COLO668 (cell line): ENCODE results near the gene SLCO4C1.

Source experiments
- DNase-seq: peaks from one replicate; lab custom pipeline; 2025; ENCODE audit not compliant: unreplicated experiment; lab: John Stamatoyannopoulos, UW

SLCO4C1 gene

GRCh38 chr5:102271759-102272158 lies 24.3 kb downstream of the SLCO4C1 start:
- DNase-seq, result no peak

- DNase-seq, result no peak
Measured at GRCh38 chr5:102270036-102270435, 26.0 kb downstream of the SLCO4C1 start.

- DNase-seq, result no peak
Measured at GRCh38 chr5:102262688-102263087, 33.4 kb downstream of the SLCO4C1 start.

GRCh38 chr5:102249381-102249780 lies 46.7 kb downstream of the SLCO4C1 start:
- no peak for DNase-seq

GRCh38 chr5:102243213-102243612 lies 52.9 kb downstream of the SLCO4C1 start:
- DNase-seq, result no peak

GRCh38 chr5:102241809-102242421 lies 54.2 kb downstream of the SLCO4C1 start:
- no peak for DNase-seq

- no peak for DNase-seq
Measured at GRCh38 chr5:102231693-102232619, 64.1 kb downstream of the SLCO4C1 start.

GRCh38 chr5:102229685-102230084 lies 66.4 kb downstream of the SLCO4C1 start:
- DNase-seq, result no peak

GRCh38 chr5:102226321-102226720 lies 69.8 kb downstream of the SLCO4C1 start:
- DNase-seq, result no peak

- DNase-seq, result no peak
Measured at GRCh38 chr5:102223542-102224477, 72.3 kb downstream of the SLCO4C1 start.

- DNase-seq, result peak; percentile 10
Measured at GRCh38 chr5:102222772-102223171, 73.3 kb downstream of the SLCO4C1 start.

- no peak for DNase-seq
Measured at GRCh38 chr5:102221949-102222348, 74.1 kb downstream of the SLCO4C1 start.

GRCh38 chr5:102218159-102218558 lies 77.9 kb downstream of the SLCO4C1 start:
- peak; percentile 22 for DNase-seq

- DNase-seq, result no peak
Measured at GRCh38 chr5:102216678-102217077, 79.4 kb downstream of the SLCO4C1 start.

- DNase-seq, result no peak
Measured at GRCh38 chr5:102211165-102211564, 84.9 kb downstream of the SLCO4C1 start.

- no peak for DNase-seq
Measured at GRCh38 chr5:102200861-102201260, 95.2 kb downstream of the SLCO4C1 start.

GRCh38 chr5:102196481-102196880 lies 99.6 kb downstream of the SLCO4C1 start:
- DNase-seq, result no peak
